ENCODE measurements around the gene DOCK2.

GRCh38 chr5:169748174-169748573 lies 111.1 kb downstream of the DOCK2 start:
- TF ChIP-seq, protein P1, sequence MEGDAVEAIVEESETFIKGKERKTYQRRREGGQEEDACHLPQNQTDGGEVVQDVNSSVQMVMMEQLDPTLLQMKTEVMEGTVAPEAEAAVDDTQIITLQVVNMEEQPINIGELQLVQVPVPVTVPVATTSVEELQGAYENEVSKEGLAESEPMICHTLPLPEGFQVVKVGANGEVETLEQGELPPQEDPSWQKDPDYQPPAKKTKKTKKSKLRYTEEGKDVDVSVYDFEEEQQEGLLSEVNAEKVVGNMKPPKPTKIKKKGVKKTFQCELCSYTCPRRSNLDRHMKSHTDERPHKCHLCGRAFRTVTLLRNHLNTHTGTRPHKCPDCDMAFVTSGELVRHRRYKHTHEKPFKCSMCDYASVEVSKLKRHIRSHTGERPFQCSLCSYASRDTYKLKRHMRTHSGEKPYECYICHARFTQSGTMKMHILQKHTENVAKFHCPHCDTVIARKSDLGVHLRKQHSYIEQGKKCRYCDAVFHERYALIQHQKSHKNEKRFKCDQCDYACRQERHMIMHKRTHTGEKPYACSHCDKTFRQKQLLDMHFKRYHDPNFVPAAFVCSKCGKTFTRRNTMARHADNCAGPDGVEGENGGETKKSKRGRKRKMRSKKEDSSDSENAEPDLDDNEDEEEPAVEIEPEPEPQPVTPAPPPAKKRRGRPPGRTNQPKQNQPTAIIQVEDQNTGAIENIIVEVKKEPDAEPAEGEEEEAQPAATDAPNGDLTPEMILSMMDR (conservative IDR thresholded peaks at IDR 0.05) = no peak
- TF ChIP-seq ZFX (IDR thresholded peaks at IDR 0.05) = no peak
